NT2/D1 (cell line): ENCODE measurements around the gene ALDH1B1.

Experiments used
- DNase-seq: peaks from one replicate; pipeline ENCODE4 v3.0.0-alpha.2; 2011; ENCODE audit warnings: low read depth, low spot score
- H3K27me3 ChIP-seq: 2 replicates; pipeline ENCODE4 v1.6.0; 2011; ENCODE audit warnings: mild to moderate bottlenecking; ENCODE audit not compliant: insufficient read length, insufficient read depth
- H3K36me3 ChIP-seq: 2 replicates; pipeline ENCODE4 v1.6.1; 2011; ENCODE audit warnings: mild to moderate bottlenecking, low read length, mixed read lengths; ENCODE audit not compliant: insufficient read depth, insufficient read length
- H3K4me1 ChIP-seq: 2 replicates; pipeline ENCODE4 v1.5.1; 2011; ENCODE audit not compliant: insufficient read depth, insufficient read length
- H3K4me3 ChIP-seq: 2 replicates; pipeline ENCODE4 v1.5.1; 2011; ENCODE audit warnings: low read depth; ENCODE audit not compliant: insufficient read length
- H3K9ac ChIP-seq: 2 replicates; pipeline ENCODE4 v1.6.0; 2011; ENCODE audit warnings: low read depth; ENCODE audit not compliant: insufficient read length
- H3K9me3 ChIP-seq: 2 replicates; pipeline ENCODE4 v1.5.1; 2011; ENCODE audit warnings: mild to moderate bottlenecking, low read length; ENCODE audit not compliant: insufficient read depth
- SUZ12 ChIP-seq: IDR thresholded peaks from 2 replicates; pipeline ENCODE4 v1.6.1; 2011; ENCODE audit not compliant: insufficient read length, insufficient read depth; ENCODE audit errors: extremely low read depth
- YY1 ChIP-seq: IDR thresholded peaks from 2 replicates; pipeline ENCODE4 v1.6.1; 2011; ENCODE audit not compliant: insufficient read length, insufficient read depth
- ZNF274 ChIP-seq: IDR thresholded peaks from 2 replicates; pipeline ENCODE4 v1.6.1; 2011; ENCODE audit warnings: mild to moderate bottlenecking, low read depth, low read length

ALDH1B1 gene

DNA sequence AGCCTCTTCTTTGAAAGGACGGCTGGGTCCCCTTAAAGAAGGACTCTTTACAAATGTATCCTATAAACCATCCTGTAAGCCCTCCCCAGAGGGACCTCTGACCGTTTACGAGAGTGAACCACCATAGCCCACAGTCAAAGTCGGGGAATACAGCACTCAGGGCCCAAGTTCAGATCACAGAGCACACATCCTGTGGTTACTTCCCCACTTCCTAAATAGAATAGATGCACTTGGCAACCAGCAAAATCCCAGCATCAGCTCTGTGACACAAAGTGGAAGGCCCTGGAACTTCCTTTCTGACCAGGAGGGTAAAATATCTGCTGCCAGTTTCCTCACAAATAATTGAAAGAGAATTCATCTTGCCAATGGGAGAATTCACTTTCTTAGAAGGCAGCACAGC, 38.6 kb downstream of the ALDH1B1 start:
- H3K9ac ChIP-seq = no peak overlapping the region
- H3K4me3 ChIP-seq = no peak overlapping the region
- peaks cover 3% of the 10 kb centered on the region for H3K27me3 ChIP-seq
- no peak for DNase-seq
- H3K36me3 ChIP-seq = no peaks in the 10 kb centered on the region
- H3K4me1 ChIP-seq = no peaks in the 10 kb centered on the region
- 0 out of 2 replicates have a peak, but pooled peaks cover 2% of the 10 kb centered on the region for H3K9me3 ChIP-seq
- TF ChIP-seq YY1 = no peak
- no peak for TF ChIP-seq ZNF274
- TF ChIP-seq SUZ12 = no peak

DNA sequence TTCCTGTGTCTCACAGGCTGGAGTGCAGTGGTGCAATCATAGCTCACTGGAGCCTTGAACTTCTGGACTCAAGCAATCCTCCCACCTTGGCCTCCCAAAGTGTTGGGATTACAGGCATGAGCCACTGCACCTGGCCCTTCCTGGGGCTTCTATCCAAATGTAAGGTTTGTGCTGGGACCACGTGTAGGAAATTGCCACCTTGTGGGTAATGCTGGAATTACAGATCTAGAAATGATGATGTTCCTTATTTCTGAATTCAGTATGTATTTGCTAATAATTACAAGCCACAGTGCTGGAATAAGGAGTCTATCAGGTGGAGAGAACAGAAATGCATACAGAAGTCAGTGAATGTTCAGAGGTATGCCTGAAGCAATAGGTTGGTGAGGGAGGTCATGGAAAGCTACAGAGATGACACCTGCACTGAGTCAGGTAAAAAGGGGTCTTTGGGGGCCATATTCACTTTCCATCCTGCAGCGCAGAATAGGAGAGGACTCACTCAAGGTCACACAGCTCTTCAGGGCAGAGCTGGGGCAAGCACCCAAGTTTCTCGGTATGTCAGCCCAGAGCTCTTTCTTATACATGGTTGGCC, 40.5 kb downstream of the ALDH1B1 start:
- no peaks in the 10 kb centered on the region for H3K36me3 ChIP-seq
- H3K9ac ChIP-seq = no peak overlapping the region
- no peaks in the 10 kb centered on the region for H3K4me1 ChIP-seq
- DNase-seq = no peak
- no peaks in the 10 kb centered on the region for H3K27me3 ChIP-seq
- TF ChIP-seq SUZ12 = no peak
- no peak for TF ChIP-seq YY1
- no peak for TF ChIP-seq ZNF274
- peaks cover 12% of the 10 kb centered on the region; the same call in 1 of the 2 replicates for H3K9me3 ChIP-seq
- H3K4me3 ChIP-seq = no peak overlapping the region

DNA sequence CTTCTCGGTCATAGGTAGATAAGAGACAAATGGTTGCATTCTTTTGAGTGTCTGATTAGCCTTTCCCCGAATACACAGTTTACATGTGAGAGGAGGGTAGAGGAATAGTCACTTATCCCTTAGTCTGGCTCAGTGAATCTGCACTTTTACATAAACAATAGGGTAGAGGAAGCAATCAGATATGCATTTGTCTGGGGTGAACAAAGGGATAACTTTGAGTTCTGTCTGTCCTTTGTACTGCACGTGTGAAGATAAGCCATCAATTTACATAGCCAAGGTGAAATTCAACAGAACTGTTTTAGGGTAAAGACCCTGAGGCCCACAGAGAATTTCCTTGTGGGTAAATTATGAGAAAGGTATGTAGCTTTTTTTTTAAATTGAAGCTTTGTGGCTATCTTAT, 41.9 kb downstream of the ALDH1B1 start:
- Histone ChIP-seq H3K9ac (no peak overlapping the region), H3K27me3 (no peaks in the 10 kb centered on the region), H3K9me3 (peaks cover 12% of the 10 kb centered on the region; the same call in 1 of the 2 replicates), H3K36me3 (no peaks in the 10 kb centered on the region), H3K4me1 (no peaks in the 10 kb centered on the region), H3K4me3 (no peak overlapping the region)
- no peak for TF ChIP-seq SUZ12
- TF ChIP-seq ZNF274 = no peak
- no peak for TF ChIP-seq YY1
- no peak for DNase-seq

DNA sequence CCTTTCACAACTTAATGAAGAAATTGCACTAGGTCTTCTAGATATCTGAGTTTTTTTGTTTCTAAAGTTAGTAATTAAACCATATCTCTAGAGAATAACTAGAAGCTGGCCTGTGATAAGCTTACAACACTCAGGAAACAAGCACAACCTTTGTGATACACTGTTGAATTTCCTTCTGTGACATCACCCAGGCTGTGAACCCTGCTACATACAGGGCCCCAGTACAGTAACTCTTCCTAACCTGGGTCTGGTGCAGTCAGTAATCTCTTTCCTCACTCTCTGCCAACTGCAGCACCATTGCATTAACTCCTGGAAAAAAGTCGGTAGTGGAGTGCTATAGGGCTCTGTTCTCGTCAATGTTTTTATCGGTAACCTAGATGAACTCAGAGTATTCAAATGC, 42.4 kb downstream of the ALDH1B1 start:
- Histone ChIP-seq H3K27me3 (no peaks in the 10 kb centered on the region), H3K36me3 (no peaks in the 10 kb centered on the region)
- DNase-seq = no peak

DNA sequence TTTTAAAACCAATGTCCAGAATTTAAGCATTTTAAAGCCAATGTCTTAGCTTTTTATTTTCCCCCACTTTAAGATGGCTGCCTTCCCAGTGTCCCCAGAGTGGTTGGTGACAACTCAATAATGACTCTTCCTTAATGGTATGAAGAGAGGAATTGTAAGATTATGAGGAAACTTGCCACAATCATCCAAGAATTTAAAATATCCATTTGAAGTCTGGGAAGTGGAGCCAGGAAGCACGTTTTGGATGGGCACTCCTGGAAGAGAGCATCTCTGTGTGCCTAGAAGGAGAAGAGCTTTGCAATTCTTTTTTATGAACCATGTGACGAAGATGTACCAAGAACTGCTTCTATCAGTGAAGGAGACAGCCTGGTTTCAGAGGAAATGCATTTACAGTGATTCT, 43.0 kb downstream of the ALDH1B1 start:
- TF ChIP-seq SUZ12 (no peak), YY1 (no peak), ZNF274 (no peak)
- H3K9ac ChIP-seq = no peak overlapping the region
- no peaks in the 10 kb centered on the region for H3K36me3 ChIP-seq
- H3K27me3 ChIP-seq = no peaks in the 10 kb centered on the region
- no peaks in the 10 kb centered on the region for H3K4me1 ChIP-seq
- H3K4me3 ChIP-seq = no peak overlapping the region
- H3K9me3 ChIP-seq = peaks cover 12% of the 10 kb centered on the region; the same call in 1 of the 2 replicates
- no peak for DNase-seq

More for the DNA sequence above, 42.4 kb downstream of the ALDH1B1 start:
- Histone ChIP-seq H3K9me3 (peaks cover 12% of the 10 kb centered on the region; the same call in 1 of the 2 replicates), H3K4me1 (no peaks in the 10 kb centered on the region), H3K4me3 (no peak overlapping the region), H3K9ac (no peak overlapping the region)
- no peak for TF ChIP-seq SUZ12
- TF ChIP-seq ZNF274 = no peak
- TF ChIP-seq YY1 = no peak

DNA sequence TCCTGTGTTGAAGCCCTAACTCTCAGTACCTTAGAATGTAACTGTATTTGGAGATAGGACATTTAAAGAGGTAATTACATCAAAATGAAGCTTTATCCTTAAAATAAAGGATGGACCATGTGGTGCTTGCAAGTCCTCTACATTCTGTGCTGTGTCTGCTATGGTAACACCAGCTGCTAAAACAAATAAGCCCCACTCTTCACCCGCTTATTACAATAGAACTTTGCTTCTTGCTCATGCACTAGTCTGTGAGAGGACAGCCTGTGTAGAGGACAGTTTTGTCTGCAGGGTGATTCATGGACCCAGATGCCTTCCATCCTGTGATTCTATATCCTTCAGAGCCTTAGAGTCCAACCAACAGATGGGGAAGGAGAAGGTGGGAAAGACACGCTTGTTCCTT, 44.2 kb downstream of the ALDH1B1 start:
- no peak overlapping the region for H3K9ac ChIP-seq
- H3K36me3 ChIP-seq = no peaks in the 10 kb centered on the region
- DNase-seq = no peak
- no peaks in the 10 kb centered on the region for H3K4me1 ChIP-seq
- TF ChIP-seq YY1 (no peak), SUZ12 (no peak), ZNF274 (no peak)
- H3K4me3 ChIP-seq = no peak overlapping the region
- H3K27me3 ChIP-seq = no peaks in the 10 kb centered on the region
- H3K9me3 ChIP-seq = peaks cover 12% of the 10 kb centered on the region; the same call in 1 of the 2 replicates

GRCh38 chr9:38437193-38437823, 44.8 kb downstream of the ALDH1B1 start:
- DNase-seq = no peak
- Histone ChIP-seq H3K4me3 (no peak overlapping the region), H3K4me1 (no peaks in the 10 kb centered on the region), H3K9me3 (peaks cover 12% of the 10 kb centered on the region; the same call in 1 of the 2 replicates), H3K36me3 (no peaks in the 10 kb centered on the region), H3K27me3 (no peaks in the 10 kb centered on the region), H3K9ac (no peak overlapping the region)
- TF ChIP-seq YY1 (no peak), SUZ12 (no peak), ZNF274 (no peak)
